Right atrium auricular region (tissue), 2 donors: Measurements from ENCODE around the gene ZNF575. TPM values are rescaled to one million over a fixed set of nuclear protein-coding genes. Genes with fewer than 3 reads are reported as not detected.

Source experiments
- DNase-seq: peaks from one replicate; pipeline ENCODE4 v3.0.0-alpha.2; 2019; ENCODE audit warnings: low spot score
- H3K27ac ChIP-seq, 2 donors: fragments of 200-600 bp; sonication (generic); 1 replicate in 1 of 2; 2 replicates in 1 of 2; pipeline ENCODE4 v1.5.1; 2016 to 2019
- H3K27me3 ChIP-seq, 2 donors: fragments of 200-600 bp; sonication (generic); one replicate each; pipeline versions ENCODE4 v1.5.1 to v1.6.0; 2017 to 2019
- H3K36me3 ChIP-seq: fragments of 200-600 bp; sonication (generic); one replicate; pipeline ENCODE4 v1.5.1; 2016
- H3K4me1 ChIP-seq, 2 donors: fragments of 200-600 bp; sonication (generic); one replicate each; pipeline versions ENCODE4 v1.5.1 to v1.6.0; 2017 to 2019
- H3K4me3 ChIP-seq, 2 donors: fragments of 200-600 bp; sonication (generic); 1 replicate in 1 of 2; 2 replicates in 1 of 2; pipeline ENCODE4 v1.5.1; 2017 to 2019; ENCODE audit warnings: mild to moderate bottlenecking in 1 of 2, moderate library complexity in 1 of 2
- H3K9me3 ChIP-seq, 2 donors: fragments of 200-600 bp; sonication (generic); one replicate each; pipeline ENCODE4 v1.5.1; 2019
- total RNA-seq, 2 donors: library from RNA; depleted of rRNA; stranded (reverse); fragments of >200 nt; gene quantifications; one replicate each; pipeline ENCODE4 v1.1.0, GENCODE V29; 2016
- TF ChIP-seq, protein P1 (sequence below), 2 donors: fragments of 200-600 bp; sonication (generic); IDR thresholded peaks; one replicate each; pipeline ENCODE4 v1.5.1; 2019; ENCODE audit warnings: antibody characterized with exemption in 2 of 2

Gene ZNF575
- total RNA-seq, 2 donors from 2014 or later: 0.39 TPM; not detected in 1

DNA sequence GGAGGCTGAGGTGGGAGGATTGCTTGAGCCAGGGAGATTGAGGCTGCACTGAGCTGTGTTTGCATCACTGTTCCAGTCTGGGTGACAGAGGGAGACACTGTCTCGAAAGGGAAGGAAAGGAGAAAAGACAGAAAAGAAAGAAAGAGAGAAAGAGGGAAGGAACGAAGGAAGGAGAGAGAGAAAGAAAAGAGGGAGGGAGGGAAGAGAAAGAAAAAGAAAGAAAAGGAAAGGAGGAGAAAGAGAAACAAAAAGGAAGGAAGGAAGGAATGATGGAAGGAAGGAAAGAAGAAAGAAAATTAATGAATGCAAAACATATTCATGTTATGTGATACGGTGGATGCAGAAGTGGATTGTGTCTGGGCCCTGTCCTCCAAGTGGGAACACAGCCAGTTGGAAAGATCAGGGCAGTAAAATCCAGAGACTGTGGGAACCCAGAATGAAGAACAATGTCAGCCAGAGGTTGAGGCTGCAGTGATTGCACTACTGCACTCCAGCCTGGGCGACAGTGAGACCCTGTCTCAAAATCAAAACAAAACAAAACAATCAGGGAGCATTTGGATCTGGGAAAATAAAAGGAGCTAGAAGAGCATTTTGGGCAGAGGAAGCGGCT lies 34.6 kb upstream of the ZNF575 start:
- TF ChIP-seq, protein P1, sequence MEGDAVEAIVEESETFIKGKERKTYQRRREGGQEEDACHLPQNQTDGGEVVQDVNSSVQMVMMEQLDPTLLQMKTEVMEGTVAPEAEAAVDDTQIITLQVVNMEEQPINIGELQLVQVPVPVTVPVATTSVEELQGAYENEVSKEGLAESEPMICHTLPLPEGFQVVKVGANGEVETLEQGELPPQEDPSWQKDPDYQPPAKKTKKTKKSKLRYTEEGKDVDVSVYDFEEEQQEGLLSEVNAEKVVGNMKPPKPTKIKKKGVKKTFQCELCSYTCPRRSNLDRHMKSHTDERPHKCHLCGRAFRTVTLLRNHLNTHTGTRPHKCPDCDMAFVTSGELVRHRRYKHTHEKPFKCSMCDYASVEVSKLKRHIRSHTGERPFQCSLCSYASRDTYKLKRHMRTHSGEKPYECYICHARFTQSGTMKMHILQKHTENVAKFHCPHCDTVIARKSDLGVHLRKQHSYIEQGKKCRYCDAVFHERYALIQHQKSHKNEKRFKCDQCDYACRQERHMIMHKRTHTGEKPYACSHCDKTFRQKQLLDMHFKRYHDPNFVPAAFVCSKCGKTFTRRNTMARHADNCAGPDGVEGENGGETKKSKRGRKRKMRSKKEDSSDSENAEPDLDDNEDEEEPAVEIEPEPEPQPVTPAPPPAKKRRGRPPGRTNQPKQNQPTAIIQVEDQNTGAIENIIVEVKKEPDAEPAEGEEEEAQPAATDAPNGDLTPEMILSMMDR (IDR thresholded peaks at IDR 0.05): no peak
- peaks cover 26% of the 10 kb centered on the region for H3K36me3 ChIP-seq
- no peaks in the 10 kb centered on the region for H3K9me3 ChIP-seq
- DNase-seq: no peak
- no peaks in the 10 kb centered on the region for H3K27me3 ChIP-seq
- H3K4me3 ChIP-seq: no peak overlapping the region
- H3K4me1 ChIP-seq: peaks cover 0 to 30% of the 10 kb centered on the region in 2 donors
- H3K27ac ChIP-seq: no peak overlapping the region

DNA sequence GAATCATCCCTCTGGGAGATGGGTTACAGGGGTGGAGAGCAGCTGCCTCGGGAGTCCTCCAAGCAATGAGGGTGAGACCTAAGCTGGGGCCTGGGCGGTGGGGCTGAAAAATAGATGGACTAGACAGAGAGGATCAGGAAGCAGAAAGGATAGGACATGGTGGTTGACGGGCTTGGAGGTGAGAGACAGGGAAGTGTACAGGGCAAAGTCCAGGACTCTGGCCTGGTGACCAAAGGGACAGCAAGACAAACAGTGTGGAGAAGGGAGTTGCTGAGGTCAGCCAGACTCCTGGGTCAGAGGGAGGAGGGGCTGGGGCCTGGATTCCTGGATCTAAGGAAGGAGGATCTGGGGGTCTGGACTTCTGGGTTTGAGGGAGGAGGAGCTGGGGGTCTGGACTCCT lies 33.9 kb upstream of the ZNF575 start:
- Histone ChIP-seq H3K27ac (no peak overlapping the region), H3K36me3 (peaks cover 26% of the 10 kb centered on the region)

DNA sequence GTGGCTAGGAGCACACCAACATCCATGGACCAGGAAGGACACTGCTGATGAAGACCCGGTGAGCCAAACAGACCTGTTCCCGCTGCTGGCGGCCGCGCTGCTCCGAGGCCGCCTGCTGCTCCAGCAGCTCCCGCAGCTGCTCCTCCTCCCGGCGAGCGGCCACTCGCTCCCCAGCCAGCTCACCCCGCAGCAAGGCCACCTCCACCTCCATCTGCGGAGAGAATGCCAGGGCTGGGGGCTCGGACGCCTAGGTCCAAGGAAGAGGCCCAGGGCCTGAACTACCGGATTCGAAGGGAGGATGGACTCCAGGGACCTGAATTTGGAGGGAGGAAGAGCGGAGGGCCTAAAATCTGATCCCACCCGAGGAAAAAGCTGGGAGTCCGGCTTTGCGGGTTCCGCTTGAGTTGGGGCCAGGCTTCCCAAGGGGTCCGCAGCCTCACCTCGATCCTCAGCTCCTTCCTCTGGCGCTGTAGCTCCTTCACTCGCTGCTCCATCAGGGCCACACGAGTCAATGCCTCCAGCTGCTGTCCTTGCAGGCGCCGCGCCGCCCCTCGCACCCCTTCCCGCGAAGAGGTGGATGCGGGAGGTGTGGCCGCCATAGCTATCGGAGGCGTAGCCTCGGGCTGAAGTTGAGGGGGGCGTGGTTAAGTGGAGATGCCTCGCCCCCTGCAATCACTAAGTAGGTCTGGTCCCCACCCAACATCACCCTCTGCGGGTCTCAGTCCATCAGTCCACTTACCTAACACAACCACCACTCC lies 31.1 kb upstream of the ZNF575 start:
- Histone ChIP-seq H3K4me1 (peaks cover 0 to 40% of the 10 kb centered on the region in 2 donors), H3K9me3 (no peaks in the 10 kb centered on the region), H3K4me3 (no peak overlapping the region), H3K27ac (no peak overlapping the region), H3K36me3 (peaks cover 11% of the 10 kb centered on the region), H3K27me3 (no peaks in the 10 kb centered on the region)
- TF ChIP-seq, protein P1 (IDR thresholded peaks at IDR 0.05): no peak
- DNase-seq: no peak

More for the DNA sequence above, 33.9 kb upstream of the ZNF575 start:
- DNase-seq: no peak
- Histone ChIP-seq H3K4me1 (peaks cover 0 to 32% of the 10 kb centered on the region in 2 donors), H3K4me3 (no peak overlapping the region), H3K27me3 (no peaks in the 10 kb centered on the region), H3K9me3 (no peaks in the 10 kb centered on the region)
- TF ChIP-seq, protein P1 (IDR thresholded peaks at IDR 0.05): no peak

DNA sequence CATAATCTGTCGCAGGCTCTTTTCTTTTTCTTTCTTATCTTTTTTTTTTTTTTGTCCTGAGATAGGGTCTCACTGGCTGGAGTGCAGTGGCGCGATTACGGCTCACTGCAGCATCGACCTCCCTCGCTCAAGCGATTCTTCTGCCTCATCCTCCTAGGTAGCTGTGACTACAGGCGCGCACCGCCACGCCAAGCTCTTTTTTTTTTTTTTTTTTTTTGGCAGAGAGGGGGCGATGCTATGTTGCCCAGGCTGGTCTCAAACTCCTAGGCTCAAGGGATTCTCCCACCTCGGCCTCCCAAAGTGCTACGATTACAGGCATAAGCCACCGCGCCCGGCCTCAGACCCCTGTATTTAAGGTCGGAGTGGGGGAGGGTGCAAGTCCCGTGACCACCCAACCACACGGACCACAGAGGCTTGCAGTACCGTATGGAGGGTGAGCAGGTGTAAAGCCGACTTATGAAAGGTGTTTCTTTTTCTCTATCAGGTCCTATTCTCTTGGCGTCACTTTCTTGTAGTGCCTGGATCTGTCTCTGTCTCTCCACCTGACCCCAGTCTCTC lies 30.5 kb upstream of the ZNF575 start:
- DNase-seq: no peak
- Histone ChIP-seq H3K4me3 (no peak overlapping the region), H3K27me3 (no peaks in the 10 kb centered on the region), H3K9me3 (no peaks in the 10 kb centered on the region), H3K36me3 (peaks cover 5% of the 10 kb centered on the region), H3K4me1 (peaks cover 0 to 40% of the 10 kb centered on the region in 2 donors), H3K27ac (no peak overlapping the region)
- TF ChIP-seq, protein P1 (IDR thresholded peaks at IDR 0.05): no peak

DNA sequence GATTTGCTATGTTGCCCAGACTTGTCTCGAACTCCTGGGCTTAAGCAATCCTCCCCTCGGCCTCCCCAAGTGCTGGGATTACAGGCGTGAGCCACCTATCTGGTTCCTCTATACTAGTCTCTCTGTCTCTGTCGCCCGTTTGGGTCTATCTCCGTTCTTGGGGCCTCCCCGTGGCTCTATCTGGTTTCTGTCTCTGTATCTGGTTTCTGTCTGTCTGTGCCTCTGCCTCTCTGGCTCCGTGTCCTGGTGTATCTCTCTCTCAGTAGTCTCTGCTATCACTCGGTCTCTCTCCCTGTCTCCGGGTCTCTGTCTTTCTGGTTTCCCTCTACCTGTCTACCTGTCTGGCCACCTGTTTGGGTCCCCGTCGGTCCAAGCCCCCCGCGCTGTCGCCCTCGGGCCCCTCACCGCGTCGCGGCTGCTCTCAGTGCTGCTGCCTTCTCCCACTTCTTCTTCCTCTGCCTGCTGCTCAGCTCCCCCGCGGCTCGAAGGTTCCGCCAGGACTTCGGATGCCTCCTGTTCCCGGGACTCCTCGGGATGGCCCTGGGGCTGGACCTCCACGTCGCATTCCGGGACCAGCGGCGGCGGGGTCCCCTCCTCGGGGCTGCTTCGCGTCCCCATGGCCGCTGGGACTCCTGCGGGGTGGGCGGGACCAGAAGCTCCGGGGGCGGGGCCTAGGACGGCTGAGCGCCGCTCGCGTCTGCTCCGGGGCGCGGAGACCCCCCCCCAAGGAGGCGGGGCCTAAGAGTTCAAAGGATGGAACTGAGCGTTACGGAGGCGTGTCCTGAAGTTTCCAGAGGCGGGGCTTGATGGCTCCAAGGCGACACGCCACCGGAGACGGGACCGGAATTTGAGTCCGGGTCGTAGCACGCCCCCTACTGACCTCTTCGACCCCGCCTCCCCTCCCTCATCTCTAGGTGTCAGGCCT lies 29.2 kb upstream of the ZNF575 start:
- no peaks in the 10 kb centered on the region for H3K9me3 ChIP-seq
- H3K27me3 ChIP-seq: no peaks in the 10 kb centered on the region
- no peaks in the 10 kb centered on the region for H3K36me3 ChIP-seq
- peak overlapping the region; percentile 52 to 76 for H3K4me3 ChIP-seq
- H3K27ac ChIP-seq: peak overlapping the region; percentile 84 to 91
- TF ChIP-seq, protein P1 (IDR thresholded peaks at IDR 0.05): peak in 1 of 2 donors; percentile 60
- H3K4me1 ChIP-seq: peaks cover 0 to 33% of the 10 kb centered on the region in 2 donors
- peak; percentile 96 for DNase-seq
